SK-N-SH treated with all-trans-retinoic acid at 6 μM for 48 hours (cell line): ENCODE measurements around the gene PCDH17.

Source experiments
- ATAC-seq: fragments of 200-7000 bp; cut with Tn5 transposase; 3 replicates; pipeline ENCODE4 v1.9.1; 2020; ENCODE audit warnings: mild to moderate bottlenecking, moderate library complexity
- ARNTL ChIP-seq: fragments of 450-650 bp; formaldehyde crosslinking; IDR thresholded peaks from 2 replicates; pipeline ENCODE4 v1.5.0; 2020; ENCODE audit warnings: low read depth, mild to moderate bottlenecking, moderate library complexity, borderline replicate concordance
- BACH2 ChIP-seq: fragments of 250-450 bp; sonication (Bioruptor Pico); IDR thresholded peaks from 2 replicates; pipeline ENCODE4 v1.9.0; 2021; ENCODE audit warnings: mild to moderate bottlenecking, borderline replicate concordance
- CSDC2 ChIP-seq: fragments of 250-450 bp; sonication (Bioruptor Pico); IDR thresholded peaks from 2 replicates; pipeline ENCODE4 v1.5.0; 2020; ENCODE audit warnings: mild to moderate bottlenecking, moderate library complexity
- ESRRG ChIP-seq: fragments of 250-450 bp; sonication (Bioruptor Pico); IDR thresholded peaks from 2 replicates; pipeline ENCODE4 v1.6.1; 2021; ENCODE audit warnings: mild to moderate bottlenecking
- GLIS3 ChIP-seq: fragments of 250-450 bp; sonication (Bioruptor Pico); IDR thresholded peaks from 2 replicates; pipeline ENCODE4 v1.5.0; 2020; ENCODE audit warnings: mild to moderate bottlenecking, moderate library complexity
- ISL1 ChIP-seq: fragments of 250-450 bp; sonication (Bioruptor Pico); IDR thresholded peaks from 2 replicates; pipeline ENCODE4 v2.1.2; 2022; ENCODE audit warnings: mild to moderate bottlenecking, moderate library complexity
- OSR1 ChIP-seq: fragments of 250-450 bp; sonication (Bioruptor Pico); IDR thresholded peaks from 2 replicates; pipeline ENCODE4 v1.8.0; 2022; ENCODE audit warnings: moderate library complexity, mild to moderate bottlenecking, inconsistent platforms
- PATZ1 ChIP-seq: fragments of 250-450 bp; sonication (Bioruptor Pico); IDR thresholded peaks from 2 replicates; pipeline ENCODE4 v1.8.0; 2020; ENCODE audit warnings: mild to moderate bottlenecking, moderate library complexity, borderline replicate concordance
- PPARA ChIP-seq: fragments of 250-450 bp; sonication (Bioruptor Pico); IDR thresholded peaks from 2 replicates; pipeline ENCODE4 v1.5.0; 2020; ENCODE audit warnings: mild to moderate bottlenecking, borderline replicate concordance
- RARB ChIP-seq: fragments of 250-450 bp; sonication (Bioruptor Pico); IDR thresholded peaks from 2 replicates; pipeline ENCODE4 v1.8.0; 2021; ENCODE audit warnings: mild to moderate bottlenecking, moderate library complexity
- SNAI2 ChIP-seq: fragments of 250-450 bp; sonication (Bioruptor Pico); IDR thresholded peaks from 2 replicates; pipeline ENCODE4 v1.5.0; 2020; ENCODE audit warnings: mild to moderate bottlenecking, moderate library complexity
- TOX ChIP-seq: fragments of 250-450 bp; sonication (Bioruptor Pico); IDR thresholded peaks from 2 replicates; pipeline ENCODE4 v1.8.0; 2021; ENCODE audit warnings: mild to moderate bottlenecking, moderate library complexity, borderline replicate concordance
- TSHZ2 ChIP-seq: fragments of 250-450 bp; sonication (Bioruptor Pico); IDR thresholded peaks from 2 replicates; pipeline ENCODE4 v1.5.0; 2020; ENCODE audit warnings: mild to moderate bottlenecking, moderate library complexity
- ZC3H10 ChIP-seq: fragments of 250-450 bp; sonication (Bioruptor Pico); IDR thresholded peaks from 2 replicates; pipeline ENCODE4 v1.5.1; 2021; ENCODE audit warnings: mild to moderate bottlenecking, moderate library complexity
- ZFP3 ChIP-seq: fragments of 250-450 bp; sonication (Bioruptor Pico); IDR thresholded peaks from 2 replicates; pipeline ENCODE4 v1.5.0; 2020; ENCODE audit warnings: mild to moderate bottlenecking, moderate library complexity
- ZFP30 ChIP-seq: fragments of 450-650 bp; formaldehyde crosslinking; IDR thresholded peaks from 2 replicates; pipeline ENCODE4 v1.5.0; 2022; ENCODE audit warnings: mild to moderate bottlenecking, moderate library complexity
- ZNF565 ChIP-seq: fragments of 450-650 bp; formaldehyde crosslinking; conservative IDR thresholded peaks from 2 replicates; pipeline ENCODE4 v1.5.0; 2020; ENCODE audit warnings: low read depth, mild to moderate bottlenecking, moderate library complexity
- ZNF70 ChIP-seq: fragments of 450-650 bp; formaldehyde crosslinking; IDR thresholded peaks from 2 replicates; pipeline ENCODE4 v1.5.0; 2020; ENCODE audit warnings: mild to moderate bottlenecking, moderate library complexity
- ZNF8 ChIP-seq: fragments of 450-650 bp; formaldehyde crosslinking; IDR thresholded peaks from 2 replicates; pipeline ENCODE4 v1.5.0; 2020; ENCODE audit warnings: mild to moderate bottlenecking, moderate library complexity
- TF ChIP-seq, protein P1 (sequence below): fragments of 250-450 bp; sonication (Bioruptor Pico); IDR thresholded peaks from 2 replicates; pipeline ENCODE4 v1.5.1; 2021; ENCODE audit warnings: mild to moderate bottlenecking, moderate library complexity
- TF ChIP-seq, protein P2 (sequence below): fragments of 250-450 bp; sonication (Bioruptor Pico); IDR thresholded peaks from 2 replicates; pipeline ENCODE4 v1.8.0; 2021; ENCODE audit warnings: low read depth, mild to moderate bottlenecking, moderate library complexity, borderline replicate concordance
- TF ChIP-seq, protein P3 (sequence below): fragments of 250-450 bp; sonication (Bioruptor Pico); IDR thresholded peaks from 2 replicates; pipeline ENCODE4 v1.5.1; 2020; ENCODE audit warnings: low read depth, mild to moderate bottlenecking, moderate library complexity

PCDH17 gene

GRCh38 chr13:57716295-57716694, 84.8 kb downstream of the PCDH17 start (continued):
- TF ChIP-seq ESRRG (CRISPR knock-in tag): no peak
- TF ChIP-seq ZC3H10 (CRISPR knock-in tag): no peak
- TF ChIP-seq, all 23 proteins: peak for 0

DNA sequence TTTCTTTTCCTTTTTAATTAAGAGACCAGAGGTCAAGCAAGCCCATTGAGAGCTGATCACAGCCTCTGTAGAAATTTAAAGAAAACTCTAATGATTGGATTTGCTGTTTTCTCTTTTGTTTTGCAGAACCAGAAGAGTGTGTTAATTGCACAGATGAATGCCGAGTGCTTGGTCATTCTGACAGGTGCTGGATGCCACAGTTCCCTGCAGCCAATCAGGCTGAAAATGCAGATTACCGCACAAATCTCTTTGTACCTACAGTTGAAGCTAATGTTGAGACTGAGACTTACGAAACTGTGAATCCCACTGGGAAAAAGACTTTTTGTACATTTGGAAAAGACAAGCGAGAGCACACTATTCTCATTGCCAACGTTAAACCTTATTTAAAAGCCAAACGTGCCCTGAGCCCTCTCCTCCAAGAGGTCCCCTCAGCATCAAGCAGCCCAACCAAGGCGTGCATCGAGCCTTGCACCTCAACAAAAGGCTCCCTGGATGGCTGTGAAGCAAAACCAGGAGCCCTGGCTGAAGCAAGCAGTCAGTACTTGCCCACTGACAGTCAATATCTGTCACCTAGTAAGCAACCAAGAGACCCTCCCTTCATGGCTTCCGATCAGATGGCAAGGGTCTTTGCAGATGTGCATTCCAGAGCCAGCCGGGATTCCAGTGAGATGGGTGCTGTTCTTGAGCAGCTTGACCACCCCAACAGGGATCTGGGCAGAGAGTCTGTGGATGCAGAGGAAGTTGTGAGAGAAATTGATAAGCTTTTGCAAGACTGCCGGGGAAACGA, 93.1 kb downstream of the PCDH17 start:
- TF ChIP-seq OSR1 (CRISPR knock-in tag): no peak
- TF ChIP-seq ZNF565 (CRISPR knock-in tag): no peak
- no peak for TF ChIP-seq ESRRG (CRISPR knock-in tag)
- TF ChIP-seq ZFP3 (CRISPR knock-in tag): no peak
- TF ChIP-seq ZNF8 (CRISPR knock-in tag): no peak
- TF ChIP-seq ZC3H10 (CRISPR knock-in tag): no peak
- no peak for TF ChIP-seq GLIS3
- TF ChIP-seq ARNTL (CRISPR knock-in tag): no peak
- TF ChIP-seq, protein P1, sequence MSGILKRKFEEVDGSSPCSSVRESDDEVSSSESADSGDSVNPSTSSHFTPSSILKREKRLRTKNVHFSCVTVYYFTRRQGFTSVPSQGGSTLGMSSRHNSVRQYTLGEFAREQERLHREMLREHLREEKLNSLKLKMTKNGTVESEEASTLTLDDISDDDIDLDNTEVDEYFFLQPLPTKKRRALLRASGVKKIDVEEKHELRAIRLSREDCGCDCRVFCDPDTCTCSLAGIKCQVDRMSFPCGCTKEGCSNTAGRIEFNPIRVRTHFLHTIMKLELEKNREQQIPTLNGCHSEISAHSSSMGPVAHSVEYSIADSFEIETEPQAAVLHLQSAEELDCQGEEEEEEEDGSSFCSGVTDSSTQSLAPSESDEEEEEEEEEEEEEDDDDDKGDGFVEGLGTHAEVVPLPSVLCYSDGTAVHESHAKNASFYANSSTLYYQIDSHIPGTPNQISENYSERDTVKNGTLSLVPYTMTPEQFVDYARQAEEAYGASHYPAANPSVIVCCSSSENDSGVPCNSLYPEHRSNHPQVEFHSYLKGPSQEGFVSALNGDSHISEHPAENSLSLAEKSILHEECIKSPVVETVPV: no peak
- TF ChIP-seq ZNF70 (CRISPR knock-in tag): no peak
- TF ChIP-seq CSDC2 (CRISPR knock-in tag): no peak
- no peak for TF ChIP-seq ZFP30
- no peak for TF ChIP-seq ISL1 (CRISPR knock-in tag)
- TF ChIP-seq PATZ1 (CRISPR knock-in tag): no peak
- ATAC-seq: no peak

- no peak for ATAC-seq
- TF ChIP-seq TSHZ2 (CRISPR knock-in tag) (no peak), ZNF8 (CRISPR knock-in tag) (no peak), TOX (CRISPR knock-in tag) (no peak), BACH2 (CRISPR knock-in tag) (no peak), CSDC2 (CRISPR knock-in tag) (no peak), RARB (CRISPR knock-in tag) (no peak), ZNF565 (CRISPR knock-in tag) (no peak), SNAI2 (CRISPR knock-in tag) (no peak), ZC3H10 (CRISPR knock-in tag) (no peak), OSR1 (CRISPR knock-in tag) (no peak), ARNTL (CRISPR knock-in tag) (no peak), ZNF70 (CRISPR knock-in tag) (no peak), ISL1 (CRISPR knock-in tag) (no peak), PPARA (CRISPR knock-in tag) (no peak), GLIS3 (no peak), ZFP3 (CRISPR knock-in tag) (no peak)
- TF ChIP-seq, protein P2, sequence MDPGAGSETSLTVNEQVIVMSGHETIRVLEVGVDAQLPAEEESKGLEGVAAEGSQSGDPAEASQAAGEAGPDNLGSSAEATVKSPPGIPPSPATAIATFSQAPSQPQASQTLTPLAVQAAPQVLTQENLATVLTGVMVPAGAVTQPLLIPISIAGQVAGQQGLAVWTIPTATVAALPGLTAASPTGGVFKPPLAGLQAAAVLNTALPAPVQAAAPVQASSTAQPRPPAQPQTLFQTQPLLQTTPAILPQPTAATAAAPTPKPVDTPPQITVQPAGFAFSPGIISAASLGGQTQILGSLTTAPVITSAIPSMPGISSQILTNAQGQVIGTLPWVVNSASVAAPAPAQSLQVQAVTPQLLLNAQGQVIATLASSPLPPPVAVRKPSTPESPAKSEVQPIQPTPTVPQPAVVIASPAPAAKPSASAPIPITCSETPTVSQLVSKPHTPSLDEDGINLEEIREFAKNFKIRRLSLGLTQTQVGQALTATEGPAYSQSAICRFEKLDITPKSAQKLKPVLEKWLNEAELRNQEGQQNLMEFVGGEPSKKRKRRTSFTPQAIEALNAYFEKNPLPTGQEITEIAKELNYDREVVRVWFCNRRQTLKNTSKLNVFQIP: no peak
- TF ChIP-seq, protein P3, sequence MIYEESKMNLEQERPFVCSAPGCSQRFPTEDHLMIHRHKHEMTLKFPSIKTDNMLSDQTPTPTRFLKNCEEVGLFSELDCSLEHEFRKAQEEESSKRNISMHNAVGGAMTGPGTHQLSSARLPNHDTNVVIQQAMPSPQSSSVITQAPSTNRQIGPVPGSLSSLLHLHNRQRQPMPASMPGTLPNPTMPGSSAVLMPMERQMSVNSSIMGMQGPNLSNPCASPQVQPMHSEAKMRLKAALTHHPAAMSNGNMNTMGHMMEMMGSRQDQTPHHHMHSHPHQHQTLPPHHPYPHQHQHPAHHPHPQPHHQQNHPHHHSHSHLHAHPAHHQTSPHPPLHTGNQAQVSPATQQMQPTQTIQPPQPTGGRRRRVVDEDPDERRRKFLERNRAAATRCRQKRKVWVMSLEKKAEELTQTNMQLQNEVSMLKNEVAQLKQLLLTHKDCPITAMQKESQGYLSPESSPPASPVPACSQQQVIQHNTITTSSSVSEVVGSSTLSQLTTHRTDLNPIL (CRISPR knock-in tag): no peak
- TF ChIP-seq, protein P1: no peak
- TF ChIP-seq, all 23 proteins: peak for 0
Observed at GRCh38 chr13:57725480-57725879, 93.9 kb downstream of the PCDH17 start.
